ENCODE results near the gene HIP1R. TPM values are rescaled to one million over a fixed set of nuclear protein-coding genes. Genes with fewer than 3 reads are reported as not detected.

The HIP1R gene
- total RNA-seq, 1 experiment from 2014 or later, result 36.7 TPM

DNA sequence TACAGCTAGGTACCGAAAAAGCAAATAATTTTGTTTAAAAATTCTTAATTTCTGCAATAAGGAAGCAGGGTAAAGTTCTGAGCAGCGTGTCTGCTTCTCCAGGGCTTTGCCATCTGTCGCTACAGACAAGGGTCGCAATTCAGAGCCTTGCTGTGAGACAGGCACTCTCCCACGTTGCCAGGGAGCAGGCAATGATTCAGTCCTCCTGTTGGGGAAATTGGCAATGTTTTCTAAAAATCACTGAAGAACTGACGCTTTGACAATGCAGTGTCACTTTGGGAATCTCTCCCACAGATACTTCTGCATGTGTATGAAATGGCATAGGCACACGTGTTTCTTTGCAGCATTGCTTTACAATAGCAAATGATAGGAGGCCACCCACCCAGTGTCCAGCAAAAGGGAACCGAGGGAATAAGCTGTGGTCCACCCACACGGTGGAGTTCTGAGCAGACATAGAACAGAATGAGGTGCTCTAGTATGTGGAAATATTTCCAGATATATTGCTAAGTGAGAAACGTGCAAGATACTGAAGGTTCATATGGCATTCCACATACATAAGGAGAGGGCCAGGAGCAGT, 16.0 kb upstream of the HIP1R start:
- POLR2A ChIA-PET, result no interaction called here

DNA sequence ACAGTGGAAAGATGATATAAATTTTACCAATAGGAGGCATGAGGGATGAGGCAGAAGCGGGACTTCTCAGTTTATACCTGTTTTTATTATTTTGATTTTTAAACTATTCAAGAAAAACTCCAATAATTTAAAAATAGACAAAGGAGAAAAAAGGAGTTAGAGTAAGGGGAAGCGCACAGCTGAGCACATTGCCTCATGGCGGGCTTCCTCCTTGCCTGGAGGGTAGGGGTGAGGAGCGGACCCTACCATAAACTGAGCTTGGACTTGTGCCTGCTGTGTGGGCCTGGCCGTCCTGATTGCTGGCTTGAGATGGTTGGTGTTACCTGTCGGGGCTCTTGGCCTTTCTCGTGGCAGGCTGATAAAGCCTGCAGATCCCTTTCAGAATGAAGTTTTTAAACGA, 15.1 kb upstream of the HIP1R start:
- no peak for ATAC-seq
- in situ Hi-C loops (cut with HindIII; ENCODE audit: low pct_unique_long_range_greater_than_20kb, low sequenced_read_pairs), result no loop called here
- no peak for DNase-seq (ENCODE audit: low read depth, low spot score)
- intact Hi-C loops (cut with micrococcal nuclease; ENCODE audit: unreplicated experiment), result no loop called here
- TF ChIP-seq SIN3A (IDR thresholded peaks at IDR 0.05; ENCODE audit: borderline replicate concordance, insufficient read depth, low read depth, low read length) (no peak), TCF7L2 (IDR thresholded peaks at IDR 0.05; ENCODE audit: low read depth, low read length) (no peak), POLR2AphosphoS5 (IDR thresholded peaks at IDR 0.05; ENCODE audit: low read depth, low read length) (no peak)
- TF ChIP-seq, protein P1, sequence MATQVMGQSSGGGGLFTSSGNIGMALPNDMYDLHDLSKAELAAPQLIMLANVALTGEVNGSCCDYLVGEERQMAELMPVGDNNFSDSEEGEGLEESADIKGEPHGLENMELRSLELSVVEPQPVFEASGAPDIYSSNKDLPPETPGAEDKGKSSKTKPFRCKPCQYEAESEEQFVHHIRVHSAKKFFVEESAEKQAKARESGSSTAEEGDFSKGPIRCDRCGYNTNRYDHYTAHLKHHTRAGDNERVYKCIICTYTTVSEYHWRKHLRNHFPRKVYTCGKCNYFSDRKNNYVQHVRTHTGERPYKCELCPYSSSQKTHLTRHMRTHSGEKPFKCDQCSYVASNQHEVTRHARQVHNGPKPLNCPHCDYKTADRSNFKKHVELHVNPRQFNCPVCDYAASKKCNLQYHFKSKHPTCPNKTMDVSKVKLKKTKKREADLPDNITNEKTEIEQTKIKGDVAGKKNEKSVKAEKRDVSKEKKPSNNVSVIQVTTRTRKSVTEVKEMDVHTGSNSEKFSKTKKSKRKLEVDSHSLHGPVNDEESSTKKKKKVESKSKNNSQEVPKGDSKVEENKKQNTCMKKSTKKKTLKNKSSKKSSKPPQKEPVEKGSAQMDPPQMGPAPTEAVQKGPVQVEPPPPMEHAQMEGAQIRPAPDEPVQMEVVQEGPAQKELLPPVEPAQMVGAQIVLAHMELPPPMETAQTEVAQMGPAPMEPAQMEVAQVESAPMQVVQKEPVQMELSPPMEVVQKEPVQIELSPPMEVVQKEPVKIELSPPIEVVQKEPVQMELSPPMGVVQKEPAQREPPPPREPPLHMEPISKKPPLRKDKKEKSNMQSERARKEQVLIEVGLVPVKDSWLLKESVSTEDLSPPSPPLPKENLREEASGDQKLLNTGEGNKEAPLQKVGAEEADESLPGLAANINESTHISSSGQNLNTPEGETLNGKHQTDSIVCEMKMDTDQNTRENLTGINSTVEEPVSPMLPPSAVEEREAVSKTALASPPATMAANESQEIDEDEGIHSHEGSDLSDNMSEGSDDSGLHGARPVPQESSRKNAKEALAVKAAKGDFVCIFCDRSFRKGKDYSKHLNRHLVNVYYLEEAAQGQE (IDR thresholded peaks at IDR 0.05; ENCODE audit: insufficient read depth in 1 of 2, low read depth in 2 of 2, low read length in 1 of 2), result no peak
- TF ChIP-seq, protein P2, sequence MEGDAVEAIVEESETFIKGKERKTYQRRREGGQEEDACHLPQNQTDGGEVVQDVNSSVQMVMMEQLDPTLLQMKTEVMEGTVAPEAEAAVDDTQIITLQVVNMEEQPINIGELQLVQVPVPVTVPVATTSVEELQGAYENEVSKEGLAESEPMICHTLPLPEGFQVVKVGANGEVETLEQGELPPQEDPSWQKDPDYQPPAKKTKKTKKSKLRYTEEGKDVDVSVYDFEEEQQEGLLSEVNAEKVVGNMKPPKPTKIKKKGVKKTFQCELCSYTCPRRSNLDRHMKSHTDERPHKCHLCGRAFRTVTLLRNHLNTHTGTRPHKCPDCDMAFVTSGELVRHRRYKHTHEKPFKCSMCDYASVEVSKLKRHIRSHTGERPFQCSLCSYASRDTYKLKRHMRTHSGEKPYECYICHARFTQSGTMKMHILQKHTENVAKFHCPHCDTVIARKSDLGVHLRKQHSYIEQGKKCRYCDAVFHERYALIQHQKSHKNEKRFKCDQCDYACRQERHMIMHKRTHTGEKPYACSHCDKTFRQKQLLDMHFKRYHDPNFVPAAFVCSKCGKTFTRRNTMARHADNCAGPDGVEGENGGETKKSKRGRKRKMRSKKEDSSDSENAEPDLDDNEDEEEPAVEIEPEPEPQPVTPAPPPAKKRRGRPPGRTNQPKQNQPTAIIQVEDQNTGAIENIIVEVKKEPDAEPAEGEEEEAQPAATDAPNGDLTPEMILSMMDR (IDR thresholded peaks at IDR 0.05), result no peak
- Histone ChIP-seq H3K9me3 (ENCODE audit: control insufficient read depth, insufficient read depth, low read depth, low read length) (no peaks in the 10 kb centered on the region), H3K36me3 (ENCODE audit: control insufficient read depth, insufficient read depth, low read length) (no peaks in the 10 kb centered on the region), H3K4me1 (ENCODE audit: control insufficient read depth, insufficient read depth, low read length) (no peaks in the 10 kb centered on the region; the same call in 1 of the 2 replicates), H3K27me3 (ENCODE audit: control insufficient read depth, insufficient read depth, low read length) (no peaks in the 10 kb centered on the region), H3K27ac (ENCODE audit: low read length) (no peak overlapping the region), H3K4me3 (ENCODE audit: low read depth in 2 of 2, low read length in 2 of 2) (no peak overlapping the region)
- ChIA-PET POLR2A (no interaction called here), CTCF (no interaction called here)
- no TSS peak for BruUV-seq (replicated peaks)

More for the DNA sequence above, 16.0 kb upstream of the HIP1R start:
- DNase-seq (ENCODE audit: low read depth, low spot score) (no peak), ATAC-seq (no peak; the same call in 1 of the 2 replicates)
- Histone ChIP-seq H3K27ac (ENCODE audit: low read length) (no peak overlapping the region), H3K4me1 (ENCODE audit: control insufficient read depth, insufficient read depth, low read length) (no peaks in the 10 kb centered on the region; the same call in 1 of the 2 replicates), H3K27me3 (ENCODE audit: control insufficient read depth, insufficient read depth, low read length) (no peaks in the 10 kb centered on the region), H3K4me3 (ENCODE audit: low read depth in 2 of 2, low read length in 2 of 2) (no peak overlapping the region), H3K36me3 (ENCODE audit: control insufficient read depth, insufficient read depth, low read length) (no peaks in the 10 kb centered on the region), H3K9me3 (ENCODE audit: control insufficient read depth, insufficient read depth, low read depth, low read length) (no peaks in the 10 kb centered on the region)
- intact Hi-C loops (cut with micrococcal nuclease; ENCODE audit: unreplicated experiment), result no loop called here
- BruUV-seq (replicated peaks), result no TSS peak
- TF ChIP-seq TCF7L2 (IDR thresholded peaks at IDR 0.05; ENCODE audit: low read depth, low read length) (no peak), SIN3A (IDR thresholded peaks at IDR 0.05; ENCODE audit: borderline replicate concordance, insufficient read depth, low read depth, low read length) (no peak), POLR2AphosphoS5 (IDR thresholded peaks at IDR 0.05; ENCODE audit: low read depth, low read length) (no peak)
- TF ChIP-seq, protein P1 (IDR thresholded peaks at IDR 0.05; ENCODE audit: insufficient read depth in 1 of 2, low read depth in 2 of 2, low read length in 1 of 2), result no peak
- TF ChIP-seq, protein P2 (IDR thresholded peaks at IDR 0.05), result no peak
- in situ Hi-C loops (cut with HindIII; ENCODE audit: low pct_unique_long_range_greater_than_20kb, low sequenced_read_pairs), result no loop called here
- CTCF ChIA-PET, result no interaction called here
